IPS-20b (cell line): ENCODE data around the gene TUBGCP6.

Experiments
- H3K27ac ChIP-seq: one replicate; pipeline ENCODE4 v1.5.1; 2013; ENCODE audit warnings: low read length
- H3K27me3 ChIP-seq: 2 replicates; pipeline ENCODE4 v1.6.1; 2013; ENCODE audit warnings: mild to moderate bottlenecking, low read length, inconsistent platforms; ENCODE audit not compliant: insufficient read depth
- H3K36me3 ChIP-seq: 2 replicates; pipeline ENCODE4 v1.6.1; 2013; ENCODE audit warnings: low read depth, mild to moderate bottlenecking, inconsistent platforms, low read length, moderate library complexity; ENCODE audit not compliant: insufficient read depth
- H3K4me1 ChIP-seq: 2 replicates; pipeline ENCODE4 v1.6.1; 2013; ENCODE audit warnings: mild to moderate bottlenecking, control low read depth, inconsistent platforms, low read length, moderate library complexity; ENCODE audit not compliant: insufficient read depth
- H3K4me3 ChIP-seq: 2 replicates; pipeline ENCODE4 v1.5.1; 2013; ENCODE audit warnings: mild to moderate bottlenecking, low read length, inconsistent platforms
- H3K9ac ChIP-seq: 2 replicates; pipeline ENCODE4 v1.6.1; 2013; ENCODE audit warnings: low read depth, mild to moderate bottlenecking, inconsistent platforms, low read length, moderate library complexity
- H3K9me3 ChIP-seq: 2 replicates; pipeline ENCODE4 v1.6.1; 2013; ENCODE audit warnings: mild to moderate bottlenecking, low read depth, low read length, inconsistent platforms; ENCODE audit not compliant: insufficient read depth

The TUBGCP6 gene

GRCh38 chr22:50245214-50246072, 620 bp upstream of the TUBGCP6 start:
- H3K9ac ChIP-seq = peak overlapping the region; percentile 90; the same call in 1 of the 2 replicates
- peak overlapping the region; percentile 93 for H3K4me3 ChIP-seq
- peaks cover 11% of the 10 kb centered on the region; the same call in 1 of the 2 replicates for H3K36me3 ChIP-seq
- H3K9me3 ChIP-seq = no peaks in the 10 kb centered on the region
- H3K27me3 ChIP-seq = no peaks in the 10 kb centered on the region
- H3K27ac ChIP-seq = peak overlapping the region; percentile 55
- H3K4me1 ChIP-seq = no peaks in the 10 kb centered on the region; the same call in 1 of the 2 replicates

DNA sequence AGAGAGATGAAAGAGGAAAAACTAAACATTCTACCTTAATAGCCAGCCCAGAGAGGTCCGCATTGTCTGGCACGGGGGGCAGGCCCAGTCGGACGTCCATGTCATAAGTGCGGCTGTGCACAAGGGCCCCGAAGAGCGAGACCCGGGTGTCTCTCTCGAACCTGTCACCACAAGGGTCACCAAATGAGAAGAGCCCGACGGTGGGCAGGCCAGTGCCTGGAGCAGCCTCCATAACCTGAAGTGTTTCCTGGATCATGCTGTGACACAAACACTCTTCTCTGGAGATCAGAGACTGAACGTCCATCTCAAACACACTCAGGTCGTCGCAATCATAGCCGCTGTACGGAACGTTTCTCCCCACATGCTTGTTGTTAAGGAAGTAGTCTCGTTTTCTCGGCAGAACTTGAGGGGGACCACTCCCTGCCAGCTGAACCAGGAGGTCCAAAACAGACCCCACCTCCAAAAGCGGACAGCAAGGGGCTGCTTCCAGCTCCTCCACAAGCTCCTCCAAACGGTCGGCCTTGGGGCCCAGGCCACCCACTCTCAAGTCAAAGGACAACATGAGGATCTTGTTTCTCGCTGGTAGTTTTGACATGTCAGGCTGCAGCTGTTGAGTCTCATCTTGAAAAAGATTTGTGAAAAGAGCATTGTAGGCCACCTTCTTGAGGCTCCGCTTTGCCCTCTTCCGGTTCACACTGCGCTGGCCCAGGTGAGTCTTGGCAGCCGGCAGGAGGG, 971 bp downstream of the TUBGCP6 start:
- no peaks in the 10 kb centered on the region for H3K27me3 ChIP-seq
- no peak overlapping the region for H3K27ac ChIP-seq
- H3K9me3 ChIP-seq = no peaks in the 10 kb centered on the region
- H3K36me3 ChIP-seq = peaks cover 22% of the 10 kb centered on the region; the same call in 1 of the 2 replicates
- H3K4me3 ChIP-seq = peak overlapping the region; percentile 93
- H3K9ac ChIP-seq = peak overlapping the region; percentile 90; the same call in 1 of the 2 replicates
- no peaks in the 10 kb centered on the region; the same call in 1 of the 2 replicates for H3K4me1 ChIP-seq

DNA sequence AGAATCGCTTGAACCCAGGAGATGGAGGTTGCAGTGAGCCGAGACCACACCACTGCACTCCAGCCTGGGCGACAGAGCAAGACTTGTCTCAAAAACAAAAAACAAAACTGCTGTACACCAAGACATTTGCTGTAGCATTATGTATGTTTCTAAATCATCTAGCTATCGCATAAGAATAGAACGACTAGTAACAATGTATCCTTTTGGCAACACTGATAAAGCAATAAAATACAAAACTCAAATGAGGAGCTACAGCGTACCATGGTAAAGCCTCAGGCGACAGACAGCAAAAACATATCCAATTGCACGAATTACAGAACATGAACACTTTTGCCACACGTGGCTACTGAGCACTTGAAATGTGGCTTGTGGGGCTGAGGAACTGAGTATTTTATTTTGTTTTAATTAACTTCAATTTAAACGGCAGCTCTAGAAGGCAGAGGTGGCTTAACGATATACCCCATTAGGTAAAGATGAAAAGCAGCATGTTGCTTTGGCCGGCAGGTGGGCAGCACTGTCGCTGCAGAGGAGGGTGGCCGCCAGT, 2.3 kb downstream of the TUBGCP6 start:
- H3K4me3 ChIP-seq = peak overlapping the region; percentile 40; the same call in 1 of the 2 replicates
- H3K27ac ChIP-seq = no peak overlapping the region
- no peaks in the 10 kb centered on the region for H3K4me1 ChIP-seq
- H3K9me3 ChIP-seq = no peaks in the 10 kb centered on the region
- H3K9ac ChIP-seq = no peak overlapping the region
- H3K36me3 ChIP-seq = peaks cover 22% of the 10 kb centered on the region; the same call in 1 of the 2 replicates
- H3K27me3 ChIP-seq = no peaks in the 10 kb centered on the region

DNA sequence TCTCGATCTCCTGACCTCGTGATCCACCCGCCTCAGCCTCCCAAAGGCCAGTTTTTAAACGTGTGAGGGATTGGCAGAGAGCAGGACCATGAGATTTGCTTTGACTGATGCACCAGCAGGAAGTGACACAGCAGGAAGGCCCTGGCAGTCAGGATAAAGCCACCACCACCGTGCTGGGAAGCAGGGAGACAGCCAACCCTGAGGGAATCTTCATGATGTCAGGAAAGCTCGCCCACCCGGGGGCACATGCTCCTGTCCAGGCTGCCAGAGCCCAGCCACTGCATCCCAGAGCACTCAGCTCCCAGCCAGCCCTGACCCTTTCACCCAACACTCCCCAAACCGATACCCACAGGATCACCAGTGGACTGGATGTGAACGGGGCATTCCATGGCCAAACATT, 6.1 kb downstream of the TUBGCP6 start:
- Histone ChIP-seq H3K4me1 (no peaks in the 10 kb centered on the region), H3K9me3 (no peaks in the 10 kb centered on the region), H3K36me3 (peaks cover 12% of the 10 kb centered on the region; the same call in 1 of the 2 replicates), H3K9ac (no peak overlapping the region), H3K4me3 (no peak overlapping the region), H3K27ac (no peak overlapping the region), H3K27me3 (no peaks in the 10 kb centered on the region)

- peaks cover 20% of the 10 kb centered on the region; the same call in 1 of the 2 replicates for H3K36me3 ChIP-seq
- H3K4me3 ChIP-seq = no peak overlapping the region
- no peak overlapping the region for H3K9ac ChIP-seq
- H3K27ac ChIP-seq = no peak overlapping the region
- H3K9me3 ChIP-seq = no peaks in the 10 kb centered on the region
- no peaks in the 10 kb centered on the region for H3K27me3 ChIP-seq
- H3K4me1 ChIP-seq = no peaks in the 10 kb centered on the region
Observed at GRCh38 chr22:50236731-50237409, 8.0 kb downstream of the TUBGCP6 start.

DNA sequence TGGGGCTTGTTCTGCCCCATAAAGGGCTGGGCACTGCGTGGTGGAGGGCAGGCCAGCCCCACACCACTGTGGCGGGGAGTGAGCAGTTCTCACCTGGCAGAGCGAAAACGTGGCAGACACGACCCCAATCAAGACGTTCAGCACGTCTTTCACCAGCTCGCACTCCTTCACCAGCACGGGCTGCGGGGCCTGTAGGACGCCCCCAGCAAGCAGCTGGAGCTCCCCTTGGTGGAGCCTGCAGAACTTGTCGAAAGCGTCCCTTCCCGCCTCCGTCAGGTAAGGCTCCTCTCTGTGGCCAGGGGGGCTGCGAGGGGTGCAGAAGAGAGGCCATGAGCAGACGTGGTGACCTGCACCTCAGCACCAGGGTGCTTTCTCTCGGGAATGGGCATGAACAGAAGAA, 11.6 kb downstream of the TUBGCP6 start:
- no peak overlapping the region for H3K27ac ChIP-seq
- H3K4me3 ChIP-seq = no peak overlapping the region
- 0 out of 2 replicates have a peak, but pooled peaks cover 8% of the 10 kb centered on the region for H3K36me3 ChIP-seq
- H3K4me1 ChIP-seq = no peaks in the 10 kb centered on the region
- H3K9ac ChIP-seq = no peak overlapping the region
- no peaks in the 10 kb centered on the region for H3K27me3 ChIP-seq
- no peaks in the 10 kb centered on the region for H3K9me3 ChIP-seq

- no peak overlapping the region for H3K27ac ChIP-seq
- H3K36me3 ChIP-seq = 0 out of 2 replicates have a peak, but pooled peaks cover 8% of the 10 kb centered on the region
- no peaks in the 10 kb centered on the region for H3K4me1 ChIP-seq
- no peaks in the 10 kb centered on the region for H3K27me3 ChIP-seq
- H3K4me3 ChIP-seq = no peak overlapping the region
- no peaks in the 10 kb centered on the region for H3K9me3 ChIP-seq
- no peak overlapping the region for H3K9ac ChIP-seq
Observed at GRCh38 chr22:50232481-50233151, 12.2 kb downstream of the TUBGCP6 start.

- H3K9me3 ChIP-seq = no peaks in the 10 kb centered on the region
- no peak overlapping the region for H3K27ac ChIP-seq
- H3K4me1 ChIP-seq = no peaks in the 10 kb centered on the region
- H3K4me3 ChIP-seq = no peak overlapping the region
- H3K9ac ChIP-seq = no peak overlapping the region
- no peaks in the 10 kb centered on the region for H3K27me3 ChIP-seq
- H3K36me3 ChIP-seq = peaks cover 15% of the 10 kb centered on the region; the same call in 1 of the 2 replicates
Observed at GRCh38 chr22:50229370-50229769, 15.5 kb downstream of the TUBGCP6 start.

GRCh38 chr22:50228366-50228765, 16.5 kb downstream of the TUBGCP6 start:
- Histone ChIP-seq H3K36me3 (peaks cover 22% of the 10 kb centered on the region), H3K27ac (no peak overlapping the region), H3K9ac (no peak overlapping the region), H3K4me3 (no peak overlapping the region), H3K4me1 (no peaks in the 10 kb centered on the region), H3K27me3 (no peaks in the 10 kb centered on the region), H3K9me3 (no peaks in the 10 kb centered on the region)

GRCh38 chr22:50227579-50228215, 17.1 kb downstream of the TUBGCP6 start:
- Histone ChIP-seq H3K9me3 (no peaks in the 10 kb centered on the region), H3K27ac (no peak overlapping the region), H3K36me3 (peaks cover 25% of the 10 kb centered on the region), H3K9ac (no peak overlapping the region), H3K4me3 (no peak overlapping the region), H3K27me3 (no peaks in the 10 kb centered on the region), H3K4me1 (no peaks in the 10 kb centered on the region)
